SW480 (cell line): ENCODE results near the gene ADAMTS2.

Experiments used
- DNase-seq: peaks from one replicate; pipeline ENCODE4 v3.0.0-alpha.2; 2016; ENCODE audit warnings: low spot score

The ADAMTS2 gene

DNA sequence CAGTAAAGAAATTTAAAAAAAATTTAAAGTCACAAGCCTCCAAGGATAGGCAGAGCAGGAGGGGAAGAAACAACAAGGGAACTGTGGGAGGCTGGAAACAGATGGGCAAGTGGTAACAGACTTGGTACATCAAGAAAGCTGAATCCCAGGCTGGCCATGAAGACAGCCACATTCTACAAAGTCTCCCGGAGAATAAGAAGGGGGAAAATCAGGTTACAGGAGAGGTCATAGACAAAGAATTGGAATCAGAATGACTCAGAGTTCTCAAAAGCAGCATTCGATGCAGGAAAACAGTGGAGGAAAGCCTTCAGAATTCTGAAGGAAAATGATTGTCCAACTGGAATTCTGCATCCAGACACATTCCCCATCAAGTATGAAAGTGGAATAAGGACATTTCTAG lies 129.7 kb downstream of the ADAMTS2 start:
- DNase-seq = no peak

DNA sequence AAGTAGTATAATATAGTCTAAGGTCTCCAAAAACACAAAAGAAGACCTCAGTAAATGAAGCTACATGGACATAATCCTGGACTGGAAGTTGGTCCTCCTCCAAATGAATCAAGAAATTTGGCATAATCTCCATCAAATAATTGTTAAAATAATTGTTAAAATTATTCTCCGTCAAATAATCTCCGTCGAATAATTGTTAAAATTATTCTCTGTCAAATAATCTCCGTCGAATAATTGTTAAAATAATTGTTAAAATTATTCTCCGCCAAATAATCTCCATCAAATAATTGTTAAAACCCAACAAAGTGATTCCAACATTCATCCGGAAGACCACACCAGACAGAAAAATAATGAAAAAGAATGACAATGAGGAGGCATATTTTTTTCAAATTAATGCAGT lies 130.6 kb downstream of the ADAMTS2 start:
- DNase-seq = no peak

DNA sequence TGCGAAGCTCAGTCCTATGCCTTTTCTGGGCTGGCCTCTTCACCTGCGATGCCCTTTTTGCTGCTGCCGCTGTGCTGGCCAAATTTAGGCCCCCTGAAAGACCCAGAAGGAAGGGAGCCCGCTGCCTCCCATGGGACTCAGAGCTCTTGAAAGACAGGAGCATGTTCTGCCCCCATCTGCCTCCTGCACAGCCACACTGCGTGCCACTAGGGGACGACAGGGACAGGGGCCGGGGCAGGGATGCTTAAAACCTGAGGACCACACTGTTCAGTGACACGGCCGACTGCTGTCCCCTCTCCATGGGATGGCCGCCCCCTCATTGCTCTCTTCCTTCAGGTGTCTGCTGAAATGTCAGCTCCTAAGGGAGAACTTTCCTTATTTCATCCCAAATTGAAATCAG lies 132.4 kb downstream of the ADAMTS2 start:
- DNase-seq = no peak

DNA sequence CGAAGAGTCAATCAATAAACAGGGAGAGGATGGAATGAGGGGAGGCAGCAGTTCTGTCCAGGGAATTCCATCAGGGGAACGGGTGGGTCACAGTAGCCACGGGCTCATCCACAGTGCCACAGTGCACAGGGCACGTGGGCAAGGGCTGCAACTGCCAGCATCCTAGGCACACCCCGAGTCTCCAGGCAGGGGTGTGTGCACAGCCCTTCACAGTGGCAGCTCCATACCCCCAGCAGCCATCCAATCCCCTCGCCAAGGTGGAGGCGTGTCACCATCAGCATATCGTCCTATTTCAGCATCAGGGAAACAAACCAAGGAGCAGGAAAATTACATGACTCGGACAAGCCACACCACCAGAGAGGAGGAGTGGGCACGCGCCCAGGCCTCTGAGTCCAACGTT lies 133.6 kb downstream of the ADAMTS2 start:
- DNase-seq = no peak

DNA sequence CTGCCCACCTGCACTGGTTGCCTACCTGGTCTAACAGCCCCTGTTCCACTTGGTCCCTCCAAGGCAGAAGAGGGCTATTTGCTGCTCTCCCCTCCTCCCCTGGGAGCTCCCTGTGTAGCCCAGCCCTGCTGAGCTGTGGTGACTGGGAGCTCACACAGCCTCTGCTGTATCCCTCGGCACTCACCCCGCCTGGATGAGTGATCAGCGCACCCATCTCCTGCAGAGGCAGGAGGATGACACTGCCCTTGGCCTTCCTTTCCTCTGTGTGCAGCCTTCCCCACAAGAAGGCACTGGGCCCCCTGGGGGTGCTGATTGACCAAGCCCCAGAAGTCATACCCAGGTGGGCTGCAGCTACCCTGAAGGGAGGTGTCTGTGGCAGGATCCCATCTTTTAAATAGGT lies 134.2 kb downstream of the ADAMTS2 start:
- no peak for DNase-seq

DNA sequence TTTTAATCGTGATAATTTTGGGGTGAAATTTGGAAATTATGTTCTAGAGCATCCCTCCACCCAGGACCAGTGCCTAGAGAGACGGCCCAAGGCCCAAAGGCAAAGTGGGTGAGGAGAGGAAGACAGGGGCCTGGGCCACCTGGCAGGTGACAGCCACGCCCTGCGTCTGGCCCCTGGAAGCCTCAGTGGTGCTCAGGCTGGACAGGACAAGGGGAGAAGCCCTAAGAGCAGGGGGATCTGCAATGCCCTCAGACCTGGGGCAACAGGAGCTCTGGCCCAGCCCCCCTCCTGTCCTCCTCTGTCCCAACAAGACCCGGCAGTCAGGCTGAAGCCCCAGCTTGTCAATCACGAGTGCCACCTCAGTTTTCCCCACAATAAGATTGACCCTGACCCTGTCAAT lies 134.8 kb downstream of the ADAMTS2 start:
- no peak for DNase-seq

DNA sequence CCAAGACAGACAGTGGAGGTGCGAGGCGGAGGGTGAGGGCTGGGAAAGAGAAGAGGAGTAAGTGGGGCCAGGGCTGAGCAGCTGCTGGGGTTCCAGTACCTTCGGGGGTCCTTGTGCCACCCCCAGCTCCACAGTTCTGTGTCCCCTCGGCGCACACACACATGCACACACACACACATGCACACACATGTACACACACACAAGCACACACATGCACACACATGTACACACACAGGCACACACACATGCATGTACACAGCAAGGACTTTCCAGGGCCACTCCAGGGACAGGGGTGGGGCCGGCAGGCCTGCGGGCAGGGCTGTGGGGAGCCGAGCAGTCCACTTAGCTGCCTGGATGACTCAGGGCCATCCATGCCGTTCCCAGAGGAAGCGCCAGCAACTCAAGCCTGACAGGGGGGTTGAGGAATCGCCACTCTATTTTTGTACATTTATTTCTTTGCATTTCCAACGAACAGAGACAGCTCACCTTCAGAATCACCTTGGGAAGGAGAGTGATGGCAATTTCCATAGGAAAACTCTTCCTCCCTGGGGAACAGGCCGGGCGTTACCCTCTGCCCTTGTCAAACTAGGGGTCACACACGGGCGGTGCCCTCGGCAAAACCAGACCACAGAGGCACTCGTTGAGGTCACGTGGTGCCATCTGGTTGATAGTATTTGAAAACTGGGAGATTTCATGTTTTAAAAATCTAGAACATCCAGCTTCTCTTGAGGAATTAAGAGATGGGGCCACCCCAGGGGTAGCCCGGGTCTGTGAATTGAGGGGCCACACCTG lies 135.7 kb downstream of the ADAMTS2 start:
- peak; percentile 27 for DNase-seq

DNA sequence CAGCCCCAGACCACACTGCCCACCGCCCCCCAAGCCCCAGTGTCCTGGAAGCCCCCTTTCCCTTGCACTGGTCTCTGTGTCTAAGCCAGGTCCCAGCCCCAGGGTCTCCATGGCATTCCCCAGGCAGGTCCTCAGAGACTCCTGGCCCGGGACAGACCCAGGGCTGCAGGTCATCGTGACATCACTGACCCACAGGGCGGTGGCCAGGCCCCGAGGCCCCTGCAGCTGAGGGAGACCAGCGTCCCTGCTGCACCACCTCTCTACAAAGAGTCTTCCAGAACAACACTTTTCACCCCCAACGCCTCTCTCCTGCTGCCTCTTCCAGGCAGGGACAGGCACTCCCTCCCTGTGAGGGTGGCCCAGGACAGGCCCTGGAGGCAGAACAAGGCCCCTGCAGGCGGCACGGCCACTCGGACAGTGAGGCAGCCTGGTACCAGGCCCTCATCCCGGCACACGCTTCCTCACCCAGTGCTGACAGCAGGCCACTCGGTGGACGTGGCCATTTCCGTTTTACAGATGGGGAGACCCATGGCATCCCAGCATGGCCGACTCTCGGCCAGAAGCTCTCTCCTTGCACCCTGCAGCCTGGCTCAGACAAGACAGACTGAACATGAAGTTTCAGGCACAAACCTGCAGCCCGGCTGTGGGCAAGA lies 136.4 kb downstream of the ADAMTS2 start:
- DNase-seq = no peak

DNA sequence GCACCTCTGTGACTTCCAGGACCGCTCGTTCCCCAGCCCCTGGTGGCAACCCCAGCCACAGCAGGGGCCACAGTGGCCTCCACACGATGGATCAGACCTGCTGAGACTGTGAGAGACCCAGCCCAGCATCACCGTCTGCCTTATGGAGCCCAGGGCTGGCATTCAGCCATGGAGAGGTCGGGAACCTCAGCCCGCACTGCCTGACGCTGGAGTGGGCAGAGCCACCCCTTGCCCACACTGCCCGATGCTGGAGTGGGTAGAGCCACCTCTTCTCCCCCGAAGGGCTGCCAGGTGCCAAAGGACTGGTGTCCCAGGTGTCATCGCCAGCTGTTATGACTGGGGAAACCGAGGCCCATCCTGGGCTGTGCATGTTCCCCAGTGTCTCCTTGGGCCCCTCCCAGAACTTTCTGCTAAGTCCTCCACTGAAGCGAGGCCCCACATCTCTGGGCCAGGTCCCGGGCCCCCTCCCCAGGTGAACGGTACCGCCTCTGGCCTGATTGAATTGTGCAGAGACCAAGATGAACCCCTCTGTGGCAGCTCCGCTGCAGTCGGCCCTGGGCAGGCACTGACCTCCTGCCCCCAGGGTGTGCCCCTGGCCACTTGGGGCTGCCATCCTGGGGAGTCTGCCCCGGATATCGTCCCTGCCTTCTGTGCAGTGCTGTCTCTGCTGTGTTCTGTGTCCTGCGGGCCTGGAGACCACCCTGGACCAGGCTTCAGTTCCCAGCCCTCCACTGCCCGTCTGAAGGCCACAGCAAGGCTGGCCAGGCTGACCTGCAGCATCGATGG lies 137.1 kb downstream of the ADAMTS2 start:
- DNase-seq = no peak

DNA sequence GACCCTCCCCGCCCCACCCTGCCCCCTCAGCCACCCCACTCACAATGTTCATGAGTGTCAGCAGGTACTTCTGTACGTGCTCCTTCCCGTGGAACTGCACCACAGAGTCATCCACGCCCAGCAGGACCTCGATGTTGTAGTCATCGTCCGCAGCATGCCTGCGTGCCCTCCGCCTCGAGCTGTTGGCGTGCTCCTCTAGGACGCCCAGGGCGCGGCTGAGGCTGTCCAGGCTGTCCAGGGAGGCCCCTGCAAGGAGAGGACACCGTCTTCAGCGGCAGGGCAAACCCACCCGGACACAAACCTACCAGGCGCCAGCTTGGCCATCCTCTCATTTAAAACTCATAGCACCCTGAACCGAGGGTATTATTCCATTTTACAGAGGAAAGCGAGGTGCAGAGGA lies 137.8 kb downstream of the ADAMTS2 start:
- DNase-seq = no peak

DNA sequence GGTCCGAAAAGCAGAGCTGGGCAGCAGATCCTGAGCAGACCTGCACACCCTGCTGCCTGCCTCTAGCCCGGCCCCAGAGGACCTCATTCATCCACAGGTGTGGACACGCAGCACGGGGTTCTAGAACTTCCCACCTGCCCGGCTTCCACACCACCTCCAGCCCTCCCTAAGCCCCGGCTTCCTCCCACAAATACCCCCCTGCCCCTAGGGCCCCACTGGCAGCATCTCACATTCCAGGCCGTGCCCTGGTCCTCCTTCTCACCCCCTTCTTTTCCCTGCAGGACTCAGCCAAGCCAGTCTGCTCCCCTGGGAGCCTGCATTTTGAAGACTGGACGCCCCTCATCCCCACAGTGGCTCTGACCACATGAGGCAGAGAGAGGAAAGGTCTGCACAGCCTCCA lies 138.9 kb downstream of the ADAMTS2 start:
- no peak for DNase-seq

DNA sequence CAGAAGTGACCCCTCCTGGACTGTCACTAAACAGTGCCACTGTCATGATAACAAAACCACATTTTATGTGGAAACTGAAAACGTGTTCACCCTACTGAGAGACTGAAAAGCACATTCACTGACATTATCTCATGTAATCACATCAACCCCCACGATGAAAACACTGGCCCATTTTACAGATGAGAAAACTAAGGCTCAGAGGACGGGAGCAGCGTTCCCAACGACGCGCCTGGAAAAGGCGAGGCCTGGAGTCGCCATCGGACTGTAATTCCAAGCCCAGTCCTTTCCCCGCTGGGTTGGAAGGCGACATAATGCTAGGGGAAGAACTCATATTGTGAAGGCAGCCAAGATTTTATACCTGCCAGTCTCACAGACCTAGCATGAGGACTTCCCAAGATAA lies 140.0 kb downstream of the ADAMTS2 start:
- DNase-seq = no peak

DNA sequence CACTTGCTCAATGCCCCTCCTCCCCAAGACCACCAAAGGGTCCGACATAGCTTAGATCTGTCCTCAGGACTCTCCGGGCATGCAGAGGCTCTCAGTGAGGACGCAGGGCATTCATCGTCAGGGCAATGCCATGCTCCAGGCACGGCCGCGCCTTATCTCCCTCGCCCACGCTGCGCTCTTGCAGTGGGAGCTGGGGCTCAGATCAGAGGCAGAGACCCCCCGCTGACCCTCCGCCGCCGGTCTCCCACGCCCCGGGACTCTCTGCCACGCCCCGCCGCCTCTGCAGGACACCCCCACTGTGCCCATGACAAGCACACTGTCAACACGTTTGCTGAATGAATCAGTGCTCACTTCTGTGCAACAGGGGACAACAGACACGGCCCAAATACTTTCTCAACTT lies 140.7 kb downstream of the ADAMTS2 start:
- no peak for DNase-seq

DNA sequence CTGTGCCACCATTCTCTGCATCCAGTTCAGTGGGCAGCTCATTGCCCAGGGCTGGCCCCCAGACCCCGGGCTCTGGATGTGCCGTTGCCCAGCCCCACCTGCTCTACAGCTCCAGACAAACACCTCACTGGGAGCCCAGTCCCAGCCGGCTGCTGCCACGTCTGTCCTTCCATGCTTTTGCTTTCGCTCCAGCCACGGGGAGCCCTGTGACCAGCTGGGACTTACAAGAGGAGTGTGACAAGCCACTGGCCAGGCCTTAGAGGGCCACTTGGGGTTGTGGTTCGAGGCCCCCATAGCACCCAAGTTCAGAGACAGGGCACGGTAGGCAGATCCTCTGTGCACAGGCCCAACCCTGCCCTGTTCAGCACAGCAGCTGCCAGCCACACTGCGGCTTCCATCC lies 142.0 kb downstream of the ADAMTS2 start:
- DNase-seq = no peak

DNA sequence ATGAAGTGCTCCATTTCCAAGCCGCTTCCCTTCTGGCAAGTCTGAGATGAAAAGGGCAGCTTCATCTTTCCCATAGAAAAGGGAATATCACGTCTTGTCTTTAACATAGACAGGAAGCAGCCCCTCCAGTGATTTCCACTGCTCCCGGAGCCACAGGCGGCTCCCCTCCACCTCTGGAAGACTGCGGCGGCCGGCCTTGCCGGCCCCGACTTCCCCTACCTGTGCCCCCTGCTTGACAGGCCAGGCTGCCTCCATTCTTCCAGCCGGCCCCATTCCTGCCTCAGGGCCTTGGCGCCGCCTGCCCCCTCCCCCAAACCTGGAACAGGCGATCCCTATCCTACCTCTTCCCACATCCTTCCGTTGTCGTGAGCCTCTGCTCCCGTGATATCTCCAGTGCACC lies 143.3 kb downstream of the ADAMTS2 start:
- no peak for DNase-seq

DNA sequence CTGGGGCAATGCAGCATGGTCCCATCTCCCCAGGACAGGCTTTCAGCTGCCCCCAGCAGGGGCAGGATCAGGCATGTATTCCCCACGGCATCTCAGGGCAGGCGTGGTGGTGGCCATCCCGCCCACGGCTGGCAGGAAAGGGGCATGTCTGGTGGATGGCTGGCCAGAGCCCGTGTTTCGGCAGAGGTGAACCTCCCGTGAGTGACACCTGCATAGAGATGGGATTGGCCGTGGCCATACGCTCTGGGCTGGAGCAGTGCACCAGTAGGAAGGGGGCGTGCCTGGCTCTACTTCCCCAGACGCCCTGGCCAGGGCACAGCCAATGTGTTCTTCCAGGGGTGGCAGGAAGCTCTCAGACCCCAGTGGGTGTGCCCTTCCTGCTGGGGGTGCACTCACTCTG lies 146.0 kb downstream of the ADAMTS2 start:
- DNase-seq = no peak

DNA sequence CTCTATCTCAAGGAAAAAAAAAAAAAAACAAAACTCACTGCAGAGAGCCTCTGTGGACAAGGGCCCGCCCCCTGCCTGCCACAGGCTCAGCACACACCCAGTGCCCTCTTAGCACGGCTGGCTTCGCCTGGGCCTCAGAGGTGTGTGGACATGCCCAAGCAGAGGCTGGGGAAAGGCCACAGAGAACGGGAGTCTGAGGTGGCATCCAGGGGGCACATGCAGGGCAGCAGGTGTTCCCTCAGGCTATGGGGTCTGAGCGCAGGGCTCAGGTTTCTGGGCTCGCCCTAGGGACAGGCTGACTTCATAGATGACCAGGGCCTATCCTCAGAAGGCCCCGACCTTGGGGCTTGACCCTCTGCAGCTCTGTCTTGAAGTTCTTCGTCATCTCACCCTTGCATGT lies 146.4 kb downstream of the ADAMTS2 start:
- DNase-seq = no peak

DNA sequence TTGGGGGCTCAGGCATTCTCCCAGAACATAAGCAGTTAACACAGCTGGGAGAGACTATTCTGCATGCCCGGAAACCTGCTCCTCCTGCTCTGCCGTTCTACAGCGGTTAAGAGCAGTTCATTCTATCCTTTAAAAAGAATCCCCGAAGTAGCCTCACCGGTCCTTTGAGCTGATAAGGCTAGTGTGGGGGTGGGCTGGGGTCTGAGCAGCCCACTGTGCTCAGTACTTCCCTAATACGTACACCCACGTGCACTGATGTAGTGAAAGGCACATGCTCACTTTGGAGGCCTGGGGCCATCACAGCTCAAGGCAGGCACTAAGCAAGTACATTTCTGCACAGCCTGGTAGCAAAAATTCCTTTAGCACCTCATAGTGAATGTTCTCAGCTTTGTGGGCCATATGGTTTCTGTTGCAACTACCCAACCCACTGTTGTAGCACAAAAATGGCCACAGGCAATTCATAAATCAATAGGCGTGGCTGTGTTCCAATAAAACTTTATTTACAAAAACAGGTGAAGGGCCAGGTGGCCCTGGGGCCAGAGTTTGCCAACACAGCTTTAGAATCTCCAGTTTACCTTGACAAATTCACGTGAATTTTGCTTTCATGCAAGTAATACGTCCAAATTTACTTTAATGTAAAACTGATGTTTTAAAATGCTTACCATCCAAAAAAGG lies 148.7 kb downstream of the ADAMTS2 start:
- no peak for DNase-seq

DNA sequence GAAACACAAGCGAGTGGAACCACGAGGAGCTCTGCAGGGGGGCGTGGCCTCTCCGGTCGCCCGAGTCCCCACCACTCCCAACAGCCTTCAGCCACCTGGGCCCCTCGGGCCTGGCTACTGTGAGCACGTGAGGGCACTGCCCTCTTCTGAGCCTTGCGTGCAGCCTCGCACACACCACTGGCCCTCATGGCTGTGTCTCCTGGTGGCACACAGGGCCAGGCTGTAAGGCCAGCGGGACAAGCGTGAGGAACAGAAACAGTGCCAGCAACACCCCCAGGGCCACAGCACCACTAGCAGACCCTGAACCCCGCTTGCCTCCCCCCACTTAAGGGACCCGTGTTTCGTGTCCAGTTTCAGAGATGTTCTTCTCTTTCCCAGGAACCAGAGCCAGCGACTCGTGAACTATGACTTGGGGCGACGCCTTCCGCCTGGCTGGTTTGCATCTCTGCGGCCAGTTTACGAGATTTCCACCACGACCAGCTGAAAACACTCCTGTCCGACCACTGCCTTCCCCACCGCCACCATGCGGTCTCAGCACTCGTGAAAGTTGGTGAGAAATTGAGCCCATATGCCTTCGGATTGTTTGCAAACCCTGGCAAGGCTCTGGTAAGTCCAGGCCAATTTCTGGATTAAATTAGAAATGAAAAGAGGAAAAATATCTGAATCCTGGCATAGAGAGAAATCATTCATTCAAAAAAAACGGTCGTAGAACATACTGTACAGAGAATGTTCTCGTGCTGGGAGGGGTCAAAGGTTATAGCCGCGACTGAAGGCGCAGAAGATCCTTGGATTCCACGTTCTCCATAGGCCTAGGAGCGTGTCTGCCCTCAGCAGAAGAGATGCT lies 149.5 kb downstream of the ADAMTS2 start:
- DNase-seq = no peak

DNA sequence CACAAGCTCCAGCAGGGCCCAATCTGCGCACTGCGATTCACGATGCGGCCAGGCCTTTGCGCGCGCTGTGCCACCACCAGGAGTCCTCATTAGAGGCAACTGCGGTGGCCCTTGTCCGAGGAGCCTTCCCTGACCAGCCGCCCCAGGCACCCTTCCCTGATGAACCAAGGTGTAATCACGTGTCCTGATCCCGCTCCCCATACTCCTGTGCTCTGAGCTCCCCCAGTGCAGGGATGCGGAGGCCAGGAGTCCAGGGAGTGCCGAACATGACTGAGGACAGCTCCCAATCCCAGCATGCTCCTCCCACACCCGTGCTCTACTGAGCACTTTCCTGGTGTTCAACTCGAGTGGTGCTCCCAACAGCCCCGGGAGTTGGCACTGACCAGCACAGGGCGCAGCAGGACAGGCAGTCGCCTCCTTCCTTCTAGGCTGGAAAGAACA lies 150.3 kb downstream of the ADAMTS2 start:
- DNase-seq = no peak

DNA sequence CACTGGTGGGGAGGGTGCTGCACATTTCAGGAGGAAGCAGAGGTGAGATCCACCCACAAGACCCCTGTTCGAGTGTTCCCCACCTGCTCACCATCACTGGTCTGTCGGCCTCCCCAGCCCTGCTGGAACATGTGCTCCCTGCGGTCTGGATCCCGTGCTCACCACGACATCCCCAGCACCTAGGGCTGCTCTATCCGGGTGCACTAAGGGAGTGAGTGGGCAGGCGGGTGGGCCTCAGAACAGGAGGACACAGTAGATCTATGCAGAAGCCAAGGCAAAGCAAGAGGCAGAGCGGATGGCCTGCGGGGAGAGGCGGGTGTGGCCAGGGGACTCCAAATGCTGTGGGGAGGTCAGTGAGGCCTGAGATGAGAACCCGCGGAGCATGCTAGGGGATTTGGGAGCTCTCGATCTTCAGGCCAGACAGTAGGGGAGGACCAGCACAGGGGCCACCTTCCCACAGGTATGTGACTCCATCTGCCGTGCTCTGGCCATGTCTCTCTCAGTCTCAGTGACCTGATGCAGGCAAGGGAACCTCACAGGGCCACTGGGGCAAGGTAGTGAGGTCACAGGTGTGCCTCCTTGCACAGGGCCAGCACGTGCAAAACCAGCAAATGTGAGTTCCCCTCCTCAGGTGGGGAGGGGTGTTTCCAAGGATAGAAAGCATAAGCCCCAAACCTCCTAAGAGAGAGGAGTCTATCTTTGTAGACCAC lies 150.9 kb downstream of the ADAMTS2 start:
- no peak for DNase-seq
